ENCODE measurements around the gene ASB1.
"Not testable (repeated sequence)": the region's sequence is repeated elsewhere in the genome, so short reads cannot be mapped to it uniquely, and the experiment has no call there.

Gene ASB1

DNA sequence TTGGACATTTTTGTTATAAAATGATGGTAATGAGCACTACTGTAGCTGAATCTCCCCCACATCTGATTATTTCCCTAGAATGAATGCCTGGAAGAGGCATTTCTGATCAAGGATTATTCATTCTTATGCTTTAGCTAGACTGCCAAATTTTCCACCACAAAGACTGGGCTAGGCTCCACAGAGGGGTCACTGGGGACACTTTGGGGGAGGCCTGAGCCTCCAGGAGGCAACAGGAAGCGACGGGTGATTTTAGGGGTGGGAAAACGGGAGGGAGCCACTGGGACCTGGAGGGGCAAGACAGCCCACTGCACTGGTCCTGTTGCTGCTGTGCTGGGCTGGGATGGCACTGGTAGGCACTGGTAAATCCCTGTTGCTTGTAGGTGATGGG lies 2.4 kb upstream of the ASB1 start:
- DNase-seq = no peak

DNA sequence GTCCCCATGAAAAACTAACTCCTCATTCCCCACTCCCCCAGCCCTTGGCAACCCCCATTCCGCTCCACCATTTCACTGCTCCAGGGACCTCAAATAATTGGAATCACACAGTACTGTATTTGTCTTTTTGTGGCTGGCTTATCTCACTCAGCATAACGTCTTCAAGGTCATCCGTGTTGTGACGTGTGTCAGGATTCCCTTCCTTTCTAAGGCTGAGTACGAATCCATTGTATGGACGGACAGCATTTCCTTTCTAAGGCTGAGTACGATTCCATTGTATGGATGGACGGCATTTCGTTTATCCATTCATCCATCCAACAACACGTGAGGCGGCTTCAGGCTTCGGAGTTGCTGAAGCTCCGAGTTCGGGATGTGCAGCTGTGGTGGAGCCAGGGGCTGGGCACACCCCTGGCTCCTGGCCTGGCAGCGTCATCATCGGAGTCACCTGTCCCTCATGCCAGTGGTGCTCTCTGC lies 1.2 kb upstream of the ASB1 start:
- DNase-seq = no peak

DNA sequence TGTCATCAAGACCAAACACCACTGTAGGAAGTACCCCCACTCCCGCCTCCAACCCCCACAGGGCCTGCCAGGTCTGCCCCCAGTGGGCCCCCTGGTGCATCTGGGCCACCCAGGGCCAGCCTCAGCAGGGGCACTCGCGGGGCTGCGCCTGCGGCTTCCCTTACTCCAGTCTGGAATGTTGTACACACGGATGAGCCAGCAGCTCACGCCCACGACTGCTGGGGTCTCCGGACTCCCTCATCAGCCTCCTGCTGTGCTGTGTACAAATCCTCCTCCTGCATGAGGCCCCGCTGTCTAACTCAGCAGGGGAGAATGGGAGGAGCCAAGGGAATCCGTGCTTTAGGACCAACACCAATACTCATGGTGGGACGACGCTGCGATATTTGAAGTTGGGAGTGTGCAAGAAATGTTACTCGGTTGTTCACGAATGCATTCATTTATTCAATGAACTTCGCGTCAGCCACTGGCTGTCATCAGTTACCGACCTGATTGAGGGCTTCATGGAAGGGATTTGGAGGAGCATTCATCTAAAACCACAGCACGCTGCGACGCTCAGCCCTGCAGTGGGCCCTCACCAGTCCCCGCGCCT lies 654 bp upstream of the ASB1 start:
- DNase-seq = peak; percentile 24

DNA sequence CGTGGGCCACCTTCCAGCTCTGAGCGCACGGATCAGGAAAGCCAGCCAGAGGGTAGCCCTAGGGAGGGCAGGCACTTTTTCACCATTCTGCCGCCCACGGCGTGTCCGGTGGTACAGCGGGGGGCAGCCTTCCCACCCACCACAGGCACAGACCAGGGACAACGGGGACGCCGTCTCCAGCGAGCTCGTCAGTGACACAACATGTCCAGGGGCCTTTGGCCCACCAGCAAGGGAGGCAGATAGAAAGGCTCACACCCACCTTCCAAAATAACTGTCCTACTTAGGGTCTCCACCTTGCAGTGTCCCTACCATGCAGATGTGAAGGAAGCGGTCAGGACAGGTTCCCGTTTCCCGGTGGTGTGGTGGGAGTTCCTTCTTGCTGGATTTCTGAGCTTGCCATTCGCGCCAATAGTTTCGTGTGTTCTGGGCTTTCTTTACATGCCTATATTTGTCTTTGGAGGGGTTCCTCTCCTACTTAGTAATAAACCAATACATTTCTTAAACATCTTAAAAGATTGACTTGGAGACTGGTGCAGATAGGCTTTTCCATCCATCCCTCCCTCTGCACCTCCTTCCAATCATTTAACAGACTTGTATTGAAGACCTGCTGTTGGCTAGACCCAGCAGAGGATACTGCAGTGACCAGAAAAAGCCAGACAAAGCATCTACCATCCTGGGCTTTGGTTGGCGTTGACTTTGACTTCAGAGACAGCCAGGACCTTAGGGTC lies 872 bp downstream of the ASB1 start:
- no peak for DNase-seq

DNA sequence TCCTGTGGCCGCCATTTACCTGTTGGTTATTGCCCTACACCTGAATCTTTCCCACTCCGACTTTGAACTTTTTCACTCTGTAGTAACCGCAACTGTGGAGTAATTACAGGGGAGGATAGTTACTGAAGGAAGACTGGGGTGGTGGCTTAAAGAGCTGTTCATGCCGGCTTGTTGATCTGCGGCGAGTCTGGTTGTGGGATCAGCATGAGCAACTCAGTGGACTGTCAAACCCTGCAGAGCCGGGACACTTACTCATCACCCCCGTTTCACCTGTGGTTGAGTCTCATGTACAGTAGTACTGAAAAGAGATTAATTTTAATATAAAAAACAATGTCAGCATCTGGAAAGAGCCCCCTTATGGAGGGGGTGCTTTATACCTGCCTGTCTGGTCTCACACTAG lies 2.1 kb downstream of the ASB1 start:
- DNase-seq = no peak

DNA sequence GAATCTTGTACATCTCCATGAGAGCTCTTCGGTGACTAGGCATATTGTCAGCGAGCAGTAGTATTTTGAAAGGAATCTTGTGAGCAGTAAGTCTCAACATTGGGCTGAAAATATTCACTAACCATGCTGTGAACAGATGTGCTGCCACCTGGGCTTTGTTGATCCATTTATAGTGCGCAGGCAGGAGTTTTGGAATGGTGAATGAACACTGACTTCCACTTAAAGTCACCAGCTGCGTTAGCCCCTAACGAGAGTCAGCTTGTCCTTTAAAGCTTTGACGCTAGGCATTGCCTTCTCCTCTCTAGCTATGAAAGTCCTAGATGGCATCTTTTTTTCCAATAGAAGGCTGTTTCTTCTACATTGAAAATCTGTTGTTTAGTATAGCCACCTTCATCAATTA lies 4.1 kb downstream of the ASB1 start:
- no peak for DNase-seq

DNA sequence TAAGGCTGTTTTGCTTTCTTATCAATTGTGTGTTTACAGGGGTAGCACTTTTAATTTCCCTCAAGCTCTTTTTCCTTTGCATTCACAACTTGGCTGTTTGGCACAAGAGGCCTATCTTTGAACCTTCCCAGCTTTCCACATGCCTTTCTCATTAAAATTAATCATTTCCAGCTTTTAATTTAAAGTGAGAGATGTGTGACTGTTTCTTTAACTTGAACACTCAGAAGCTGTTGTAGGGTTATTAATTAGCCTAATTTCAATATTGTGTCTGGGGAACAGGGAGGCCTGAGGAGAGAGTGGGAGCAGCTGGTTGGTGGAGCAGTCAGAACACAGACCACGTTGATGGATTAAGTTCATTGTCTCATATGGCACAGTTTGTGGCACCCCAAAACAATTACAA lies 4.7 kb downstream of the ASB1 start:
- no peak for DNase-seq

DNA sequence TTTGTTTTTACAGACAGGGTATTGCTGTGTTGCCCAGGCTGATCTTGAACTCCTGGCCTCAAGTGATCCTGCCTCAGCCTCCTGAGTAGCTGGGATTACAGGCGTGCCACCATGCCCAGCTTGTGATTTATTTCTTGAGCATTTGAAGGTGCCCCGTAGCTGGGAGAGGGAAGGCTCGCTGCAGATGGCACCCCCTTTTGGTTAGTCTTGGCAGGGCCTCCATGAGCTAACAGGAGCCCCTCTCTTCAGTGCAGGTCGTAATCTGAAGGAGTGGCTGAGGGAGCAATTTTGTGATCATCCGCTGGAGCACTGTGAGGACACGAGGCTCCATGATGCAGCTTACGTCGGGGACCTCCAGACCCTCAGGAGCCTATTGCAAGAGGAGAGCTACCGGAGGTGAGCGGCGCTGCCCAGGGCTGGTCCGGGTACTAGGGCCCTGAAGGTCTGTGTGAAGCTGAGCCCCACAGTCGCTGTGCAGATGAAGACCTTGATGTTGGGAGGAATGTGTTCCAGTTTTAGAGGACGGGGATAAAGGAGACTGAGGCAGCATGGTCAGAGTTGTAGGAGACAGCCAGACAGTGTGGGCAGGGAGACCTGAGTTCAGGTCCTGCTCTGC lies 6.7 kb downstream of the ASB1 start:
- DNase-seq = no peak

DNA sequence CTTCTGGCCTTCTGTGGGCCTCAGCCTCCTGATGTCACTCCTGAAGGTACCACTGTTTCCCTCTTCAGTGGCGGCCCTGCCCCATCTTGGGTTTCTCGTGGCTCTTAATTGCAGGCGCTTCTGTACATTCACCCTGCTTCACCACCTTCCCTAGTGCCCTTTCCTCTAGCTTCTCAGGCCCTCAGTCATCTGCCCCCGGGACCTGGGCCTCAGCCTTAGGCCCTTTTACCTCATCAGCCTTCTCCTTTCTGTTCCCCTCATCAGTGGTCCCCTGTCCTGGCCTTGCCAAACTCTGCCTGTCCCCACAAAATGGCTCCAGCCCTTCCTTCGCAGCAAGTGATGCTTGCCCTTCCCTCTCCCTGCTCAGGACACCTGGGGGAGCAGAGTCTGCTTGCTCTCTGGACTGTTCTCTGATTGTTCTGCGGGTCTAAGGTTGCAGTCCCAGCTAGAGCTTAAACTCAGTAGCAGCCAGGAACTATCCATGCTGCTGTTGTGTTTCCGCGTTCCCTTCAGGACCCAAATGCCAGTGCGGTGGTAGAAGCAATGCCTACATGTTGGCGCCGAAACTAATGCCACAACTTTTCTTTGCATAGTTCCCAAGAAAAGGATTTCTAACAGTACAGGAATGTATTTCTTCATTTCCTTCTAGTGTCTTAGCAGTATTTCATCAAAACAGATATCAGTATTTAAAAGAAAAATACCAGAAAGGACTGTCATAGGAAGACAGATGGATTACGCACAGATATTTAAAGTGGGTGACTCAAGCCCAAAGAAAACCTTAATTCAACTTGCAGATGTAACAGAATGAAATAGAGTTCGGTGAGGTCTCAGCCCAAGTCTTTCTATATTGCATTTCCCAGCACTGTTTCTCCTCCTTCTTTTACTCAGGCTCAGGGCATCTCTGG lies 7.5 kb downstream of the ASB1 start:
- no peak for DNase-seq

DNA sequence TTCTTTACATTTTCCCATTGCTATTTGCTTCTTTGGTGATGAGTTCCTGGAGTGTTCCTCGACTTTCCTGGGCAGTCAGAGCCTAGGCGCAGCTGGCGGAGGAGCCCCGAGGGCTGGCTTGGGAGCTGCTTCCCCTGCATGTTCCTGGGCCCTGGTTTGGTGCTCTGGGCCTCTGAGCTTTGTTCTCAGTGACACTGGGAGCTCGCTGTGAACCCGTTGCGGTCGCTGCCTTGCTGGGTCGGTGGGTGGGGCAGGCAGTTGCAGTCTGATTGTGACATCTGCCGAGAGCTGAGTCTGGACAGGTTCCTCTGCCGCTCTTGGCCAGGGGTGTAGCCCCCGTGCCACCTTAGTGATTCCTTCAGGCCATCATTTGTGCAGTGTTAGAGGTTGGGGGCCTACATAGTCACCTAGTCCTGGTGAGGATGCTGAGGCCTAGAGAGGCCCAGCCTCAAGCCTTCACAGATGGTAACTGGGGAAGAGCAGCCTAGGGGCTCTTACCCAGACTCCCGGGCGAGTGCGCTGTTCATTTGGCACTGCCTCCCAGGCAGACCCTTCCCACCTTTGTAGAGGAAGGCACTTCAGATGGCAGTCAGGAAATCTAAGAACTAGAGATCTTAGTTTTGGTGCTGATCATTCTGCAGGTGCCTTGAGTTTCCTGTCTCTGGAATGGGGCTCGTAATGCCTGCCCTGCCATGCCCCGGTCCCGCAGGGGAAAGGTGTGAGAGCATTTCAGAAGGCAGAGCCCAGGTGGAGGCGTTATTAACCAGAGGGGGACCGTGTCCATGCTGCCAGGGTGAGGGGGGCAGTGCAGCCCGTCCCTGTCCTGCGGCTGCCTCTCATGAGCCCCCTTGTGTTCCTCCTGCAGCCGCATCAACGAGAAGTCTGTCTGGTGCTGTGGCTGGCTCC lies 8.4 kb downstream of the ASB1 start:
- DNase-seq = no peak

DNA sequence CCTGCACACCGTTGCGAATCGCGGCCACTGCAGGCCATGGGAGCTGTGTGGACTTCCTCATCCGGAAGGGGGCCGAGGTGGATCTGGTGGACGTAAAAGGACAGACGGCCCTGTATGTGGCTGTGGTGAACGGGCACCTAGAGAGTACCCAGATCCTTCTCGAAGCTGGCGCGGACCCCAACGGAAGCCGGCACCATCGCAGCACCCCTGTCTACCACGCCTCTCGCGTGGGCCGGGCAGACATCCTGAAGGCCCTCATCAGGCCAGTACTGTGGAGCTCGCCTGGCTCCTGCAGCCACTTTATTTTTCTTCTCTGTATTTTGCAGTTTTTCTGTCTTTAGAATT lies 9.0 kb downstream of the ASB1 start:
- DNase-seq = no peak

DNA sequence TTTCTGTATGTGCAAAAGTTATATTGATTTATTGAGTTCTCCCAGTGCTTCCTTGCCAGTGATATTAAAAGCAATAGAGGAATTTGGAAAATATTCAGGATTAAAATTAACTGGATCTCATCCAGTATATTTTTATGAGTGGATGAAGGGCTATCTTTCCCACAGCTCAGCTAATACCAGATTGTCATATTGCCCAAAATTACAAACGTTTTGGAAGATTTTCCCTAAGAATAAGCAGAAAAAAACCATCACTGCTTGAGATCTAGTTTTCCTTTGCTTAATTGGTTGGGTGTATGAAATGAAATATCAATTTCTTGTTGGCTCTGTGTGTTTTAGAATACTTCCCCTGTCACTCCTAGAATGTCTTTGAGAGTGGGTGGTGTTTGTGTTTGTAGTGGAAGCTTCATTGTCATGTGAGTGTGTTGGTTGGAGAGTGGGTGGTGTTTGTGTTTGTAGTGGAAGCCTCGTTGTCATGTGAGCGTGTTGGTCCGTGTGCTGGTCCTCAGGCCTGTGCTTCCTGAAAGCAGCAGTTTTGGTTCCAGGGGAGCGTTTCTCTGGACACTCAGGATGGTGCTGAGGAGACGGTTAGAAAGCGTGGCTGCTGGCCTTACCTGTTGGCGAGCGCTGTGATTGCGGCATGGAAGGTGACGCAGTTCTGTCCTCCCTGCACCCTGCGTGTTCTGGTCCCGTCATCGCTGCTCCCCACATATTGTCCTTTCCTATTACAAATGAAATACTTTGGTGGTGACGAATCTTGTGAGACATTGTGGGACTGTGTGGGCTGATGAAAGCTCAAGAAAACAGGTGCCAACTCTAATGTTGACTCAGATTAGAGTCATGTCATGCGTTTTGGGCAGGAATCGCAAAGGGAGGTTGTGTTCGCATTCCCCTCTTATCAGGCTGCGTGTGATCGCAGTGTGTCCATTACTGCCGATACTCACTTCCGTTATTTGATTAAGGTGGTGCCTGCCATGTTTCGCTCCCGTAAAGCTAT lies 12.4 kb downstream of the ASB1 start:
- DNase-seq = no peak

DNA sequence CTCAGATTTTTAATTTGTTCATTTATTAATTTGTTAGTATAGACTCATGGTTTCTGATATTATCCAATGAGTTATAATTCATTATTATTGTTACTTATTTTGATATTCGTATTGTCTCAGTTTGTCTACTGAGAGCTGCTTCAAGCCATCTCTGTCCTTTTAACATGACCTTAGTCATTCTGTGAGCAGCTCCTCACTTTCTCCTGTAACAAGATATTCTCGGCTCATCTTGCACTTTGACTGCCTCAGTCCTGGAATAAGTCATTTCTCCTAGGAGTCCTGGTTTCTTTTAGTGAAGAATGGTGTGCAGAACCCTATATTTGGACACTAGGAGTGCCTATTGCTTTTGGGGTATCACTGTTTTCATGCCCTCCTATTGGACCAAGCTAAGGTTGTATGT lies 13.2 kb downstream of the ASB1 start:
- no peak for DNase-seq

DNA sequence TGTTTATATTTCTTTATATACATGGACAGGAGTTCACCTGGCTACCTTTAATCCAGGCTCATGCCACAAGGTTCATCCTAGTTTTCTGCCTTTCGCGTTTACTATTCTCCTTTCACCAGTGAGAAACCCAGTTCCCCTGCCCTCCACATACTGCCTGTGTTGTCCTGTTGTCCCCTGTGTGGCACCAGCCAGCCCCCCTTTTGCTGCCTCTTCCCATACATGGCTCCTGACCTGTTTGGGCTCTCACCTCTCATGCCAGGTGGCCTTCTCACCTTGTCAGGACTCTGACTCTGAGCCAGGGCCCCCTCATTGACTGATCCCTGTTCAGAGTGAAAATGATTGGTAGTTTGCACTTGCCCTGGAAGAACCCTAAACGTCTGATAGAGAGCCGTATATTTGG lies 13.6 kb downstream of the ASB1 start:
- no peak for DNase-seq

DNA sequence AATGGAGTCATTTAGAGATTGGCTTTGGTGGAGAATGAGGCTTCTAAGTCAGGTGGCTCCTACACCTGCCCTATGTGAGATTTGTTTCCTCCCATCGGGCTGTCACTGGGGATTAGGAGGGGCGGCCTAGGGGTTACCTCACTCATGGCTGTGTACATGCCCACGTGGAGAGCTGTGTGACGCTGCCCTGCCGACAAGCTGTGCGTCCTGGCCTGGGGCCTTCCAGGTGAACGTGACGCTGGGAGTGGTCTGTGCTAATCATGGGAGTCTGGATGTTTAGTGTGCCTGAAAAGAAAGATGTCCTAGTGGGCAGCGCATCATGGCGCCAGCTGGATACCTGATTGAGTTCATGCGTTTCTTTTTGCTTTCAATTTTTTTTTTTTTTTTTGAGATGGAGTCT lies 14.0 kb downstream of the ASB1 start:
- no peak for DNase-seq

DNA sequence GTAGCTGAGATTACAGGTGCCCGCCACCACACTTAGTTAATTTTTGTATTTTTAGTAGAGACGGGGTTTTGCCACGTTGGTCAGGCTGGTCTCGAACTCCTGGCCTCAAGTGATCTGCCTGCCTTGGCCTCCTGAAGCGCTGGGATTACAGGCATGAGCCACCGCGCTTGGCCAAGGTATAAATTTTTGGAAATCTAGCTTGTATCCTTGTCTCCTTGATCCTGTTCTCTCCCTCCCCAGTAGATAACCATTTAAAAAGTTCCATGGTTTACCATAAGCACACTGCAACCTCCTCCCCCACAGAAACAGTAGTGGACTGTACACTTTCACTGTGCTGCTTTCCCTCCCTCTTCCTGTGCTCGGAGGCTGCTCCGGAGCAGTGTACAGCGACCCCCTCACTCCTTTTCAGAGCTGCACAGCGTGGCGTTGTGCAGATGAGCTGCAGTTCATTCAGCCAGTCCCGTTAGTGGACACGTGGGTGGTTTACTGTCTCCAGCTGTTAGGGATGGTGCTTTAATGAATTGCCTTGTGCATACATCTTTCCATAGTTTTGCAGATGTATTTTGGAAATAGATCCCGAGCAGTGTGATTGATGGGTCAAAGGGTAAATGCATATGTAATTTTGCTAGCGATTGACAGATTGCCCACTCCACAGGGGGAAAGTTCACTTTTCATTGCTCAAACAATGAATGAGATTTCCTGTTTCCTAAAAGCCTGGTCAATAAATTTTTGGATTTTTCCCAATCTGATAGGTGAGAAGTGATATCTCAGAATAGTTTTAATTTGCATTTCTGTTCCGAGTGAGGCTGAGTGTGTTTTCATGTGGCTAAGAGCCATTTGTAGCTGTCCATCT lies 14.8 kb downstream of the ASB1 start:
- DNase-seq = no peak

DNA sequence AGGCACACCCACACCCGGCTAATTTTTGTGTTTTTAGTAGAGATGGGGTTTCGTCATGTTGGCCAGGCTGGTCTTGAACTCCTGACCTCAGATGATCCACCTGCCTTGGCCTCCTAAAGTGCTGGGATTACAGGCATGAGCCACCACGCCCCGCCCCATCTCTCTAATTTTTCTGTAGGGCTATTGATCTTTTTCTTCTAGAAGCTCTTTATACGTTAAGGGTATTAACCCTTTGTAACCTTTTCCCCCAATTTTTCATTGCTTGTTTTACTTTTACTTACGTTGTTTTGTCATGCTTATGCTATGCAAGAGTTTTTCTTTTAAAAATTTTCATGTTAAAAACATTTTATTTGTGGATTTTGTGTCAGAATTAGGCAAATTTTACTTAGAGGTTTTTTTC lies 15.5 kb downstream of the ASB1 start:
- DNase-seq = not testable (repeated sequence)

DNA sequence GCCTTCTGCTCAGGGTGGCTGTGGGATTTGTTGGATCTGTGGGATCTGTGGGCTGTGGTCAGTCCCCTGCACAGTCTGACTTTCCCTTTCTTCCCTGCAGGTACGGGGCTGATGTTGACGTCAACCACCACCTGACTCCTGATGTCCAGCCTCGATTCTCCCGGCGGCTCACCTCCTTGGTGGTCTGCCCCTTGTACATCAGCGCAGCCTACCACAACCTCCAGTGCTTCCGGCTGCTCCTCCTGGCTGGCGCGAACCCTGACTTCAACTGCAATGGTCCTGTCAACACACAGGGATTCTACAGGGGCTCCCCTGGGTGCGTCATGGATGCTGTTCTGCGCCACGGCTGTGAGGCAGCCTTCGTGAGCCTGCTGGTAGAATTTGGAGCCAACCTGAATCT lies 17.5 kb downstream of the ASB1 start:
- no peak for DNase-seq

DNA sequence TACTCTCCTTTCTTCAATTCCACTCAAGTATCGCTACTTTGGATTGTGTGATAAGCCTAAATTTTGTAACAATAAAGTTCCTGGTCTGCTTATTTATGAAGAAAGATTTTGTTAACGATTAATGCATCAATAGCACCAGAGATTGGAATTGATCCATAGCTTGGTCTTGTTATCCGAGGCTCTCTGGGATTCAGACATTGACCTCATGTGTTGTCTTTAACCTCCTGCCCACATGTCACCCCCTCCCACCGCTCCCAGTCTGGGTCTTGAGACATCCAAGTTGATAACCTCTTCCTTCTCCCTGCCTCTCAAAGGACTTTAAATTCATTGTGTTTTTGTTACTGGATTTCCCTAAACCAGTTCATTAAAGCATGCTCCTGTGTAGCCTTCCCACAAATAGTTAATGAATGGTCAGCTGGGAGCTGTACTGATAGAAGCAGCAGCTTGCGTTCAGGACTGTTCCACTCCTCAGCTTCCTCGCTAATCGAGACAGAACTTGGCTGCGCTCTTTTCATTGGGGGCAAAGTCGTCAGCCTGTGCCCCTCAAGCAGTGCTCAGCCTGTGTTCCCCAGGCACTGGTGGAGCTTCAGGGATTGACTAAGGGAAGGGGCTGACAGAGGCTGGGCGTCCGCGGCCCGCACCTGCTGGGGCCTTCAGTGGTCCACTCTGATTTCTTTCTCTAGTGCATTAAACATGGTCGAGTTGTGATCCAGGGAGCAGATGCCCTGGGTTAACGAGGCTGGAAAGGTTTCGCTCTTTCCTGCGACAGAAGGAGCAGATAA lies 18.9 kb downstream of the ASB1 start:
- DNase-seq = no peak
